8988T (cell line): ENCODE results near the gene RCOR3.
"Not testable (repeated sequence)": the region's sequence is repeated elsewhere in the genome, so short reads cannot be mapped to it uniquely, and the experiment has no call there.

Experiments used
- DNase-seq: peaks from one replicate; pipeline ENCODE4 v3.0.0; 2011

RCOR3 gene

GRCh38 chr1:211260141-211261107 is 1.3 kb downstream of the RCOR3 start:
- DNase-seq = peak; percentile 65

GRCh38 chr1:211261229-211261628 is 2.1 kb downstream of the RCOR3 start:
- DNase-seq = no peak

DNA sequence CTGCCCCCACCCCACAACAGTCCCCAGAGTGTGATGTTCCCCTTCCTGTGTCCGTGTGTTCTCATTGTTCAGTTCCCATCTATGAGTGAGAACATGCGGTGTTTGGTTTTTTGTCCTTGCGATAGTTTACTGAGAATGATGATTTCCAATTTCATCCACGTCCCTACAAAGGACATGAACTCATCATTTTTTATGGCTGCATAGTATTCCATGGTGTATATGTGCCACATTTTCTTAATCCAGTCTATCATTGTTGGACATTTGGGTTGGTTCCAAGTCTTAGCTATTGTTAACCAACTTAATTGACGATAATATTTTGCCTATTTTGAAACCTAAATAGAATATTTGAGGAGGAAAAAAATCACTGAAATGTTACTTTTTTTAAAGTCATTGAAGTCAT is 3.9 kb downstream of the RCOR3 start:
- DNase-seq = not testable (repeated sequence)

- DNase-seq = no peak
Measured at GRCh38 chr1:211267204-211267857, 8.2 kb downstream of the RCOR3 start.

DNA sequence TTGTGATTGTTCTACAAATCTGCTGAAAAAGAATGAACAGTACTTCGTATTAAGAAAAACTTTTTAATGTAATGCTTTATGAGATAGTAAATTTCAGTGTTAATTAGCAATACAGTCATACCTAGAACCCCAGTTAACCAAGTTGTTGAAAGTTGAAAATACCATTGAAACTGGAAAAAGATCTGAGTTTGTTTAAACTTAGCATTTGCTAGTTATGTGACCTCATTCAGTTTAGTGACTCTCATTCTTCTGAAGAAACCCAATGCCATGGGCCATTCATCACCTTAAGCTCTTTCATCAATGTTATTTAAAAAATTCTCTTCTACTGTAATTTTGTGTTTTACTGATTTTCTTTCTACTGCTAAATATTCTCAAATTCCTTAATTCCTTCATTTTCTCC is 20.2 kb downstream of the RCOR3 start:
- DNase-seq = no peak

DNA sequence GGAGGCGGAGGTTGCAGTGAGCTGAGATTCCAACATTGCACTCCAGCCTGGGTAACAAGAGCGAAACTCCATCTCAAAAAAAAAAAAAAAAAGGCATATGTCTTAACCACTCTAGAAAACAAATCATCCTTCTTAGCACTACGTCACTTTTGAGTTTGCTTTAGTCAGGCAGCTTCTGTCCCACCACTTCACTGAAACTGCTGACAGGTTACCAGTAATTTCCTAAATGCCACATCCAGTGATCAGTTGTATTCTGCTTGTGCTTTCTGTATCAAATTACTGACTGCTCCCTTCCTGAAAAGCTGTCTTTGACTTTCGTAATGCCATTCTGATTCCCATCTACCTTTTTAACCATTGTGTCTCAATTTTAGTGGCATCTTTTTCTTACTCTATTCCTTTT is 21.7 kb downstream of the RCOR3 start:
- DNase-seq = no peak

- DNase-seq = no peak
Measured at GRCh38 chr1:211281320-211282022, 22.3 kb downstream of the RCOR3 start.

DNA sequence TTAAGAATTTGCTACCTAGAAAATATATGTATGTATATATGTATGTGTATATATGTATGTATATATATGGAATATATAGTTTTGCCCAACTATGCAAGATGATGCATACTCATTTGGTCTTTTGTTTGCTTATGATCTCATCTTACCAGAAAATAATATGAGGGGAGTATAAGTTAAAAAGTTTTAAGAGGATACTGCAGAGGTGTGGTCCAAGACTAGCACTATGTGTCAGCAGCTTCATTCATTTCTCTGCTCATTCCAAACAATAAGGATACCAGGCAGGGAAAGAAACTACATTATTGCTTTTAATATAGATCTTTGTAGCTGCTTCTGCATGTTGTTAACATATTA is 22.8 kb downstream of the RCOR3 start:
- no peak for DNase-seq

DNA sequence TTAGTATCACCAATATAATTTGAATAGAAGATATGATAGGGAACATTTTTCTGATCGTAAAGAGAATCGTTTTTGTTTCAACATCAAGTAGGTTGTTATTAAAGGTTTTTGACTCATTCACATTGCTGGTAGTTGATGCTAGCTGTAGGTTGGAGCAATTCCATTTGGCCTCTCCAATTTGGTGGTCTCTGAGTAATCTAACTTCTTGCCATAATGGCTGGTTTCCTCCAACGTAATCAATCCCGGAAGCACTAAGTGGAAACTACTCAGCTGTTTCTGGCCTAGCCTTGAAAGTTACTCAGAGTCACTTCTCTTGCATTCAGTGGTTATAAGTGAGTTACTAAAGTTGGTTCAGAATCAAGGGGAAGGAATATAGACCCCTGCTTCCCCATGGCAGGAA is 26.0 kb downstream of the RCOR3 start:
- no peak for DNase-seq

GRCh38 chr1:211287218-211287617 is 28.1 kb downstream of the RCOR3 start:
- DNase-seq = no peak

GRCh38 chr1:211292411-211292810 is 33.2 kb downstream of the RCOR3 start:
- no peak for DNase-seq

GRCh38 chr1:211296396-211296795 is 37.2 kb downstream of the RCOR3 start:
- DNase-seq = no peak

GRCh38 chr1:211305044-211305443 is 45.9 kb downstream of the RCOR3 start:
- DNase-seq = no peak

GRCh38 chr1:211309617-211310016 is 50.5 kb downstream of the RCOR3 start:
- DNase-seq = no peak

DNA sequence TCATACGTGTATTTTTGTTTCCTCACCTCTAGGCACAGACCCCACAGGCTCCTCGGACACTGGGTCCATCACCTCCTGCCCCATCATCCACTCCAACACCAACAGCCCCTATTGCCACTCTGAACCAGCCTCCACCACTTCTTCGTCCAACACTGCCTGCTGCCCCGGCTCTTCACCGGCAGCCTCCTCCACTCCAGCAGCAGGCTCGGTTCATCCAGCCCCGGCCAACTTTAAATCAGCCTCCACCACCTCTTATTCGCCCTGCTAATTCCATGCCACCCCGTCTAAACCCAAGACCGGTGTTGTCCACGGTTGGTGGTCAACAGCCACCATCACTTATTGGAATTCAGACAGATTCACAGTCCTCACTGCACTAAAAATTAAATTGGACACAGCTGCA is 54.2 kb downstream of the RCOR3 start:
- DNase-seq = no peak

DNA sequence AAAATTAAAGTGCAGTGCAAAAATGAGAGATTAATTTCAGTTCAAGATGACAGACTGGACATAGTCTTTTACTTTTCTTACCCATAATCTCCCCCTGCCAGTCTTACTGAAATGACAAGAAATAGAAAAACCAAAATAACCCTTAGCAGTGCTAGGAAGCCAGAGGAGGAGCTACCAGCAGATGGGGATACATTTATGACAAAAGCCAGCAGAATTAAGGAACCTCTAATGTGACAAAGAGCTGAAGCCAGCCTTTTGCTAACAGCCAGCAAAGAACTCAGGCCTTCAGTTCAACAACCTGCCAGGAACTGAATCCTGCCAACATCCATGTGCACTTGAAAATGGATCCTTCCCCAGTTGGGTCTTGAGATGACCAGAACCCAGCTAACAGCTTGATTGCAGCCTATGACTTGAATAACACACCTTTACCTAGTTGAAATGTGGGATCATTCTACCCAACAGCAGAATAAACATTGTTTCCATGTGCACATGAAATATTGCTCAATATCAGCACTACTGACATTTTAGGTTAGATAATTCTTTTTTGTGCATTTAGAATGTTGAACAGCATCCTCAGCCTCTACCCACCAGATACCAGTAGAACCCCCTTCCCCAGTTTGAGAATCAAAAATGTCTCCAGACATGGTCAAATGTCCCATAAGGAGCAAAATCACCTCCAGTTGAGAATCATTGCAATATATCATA is 59.6 kb downstream of the RCOR3 start:
- DNase-seq = no peak

DNA sequence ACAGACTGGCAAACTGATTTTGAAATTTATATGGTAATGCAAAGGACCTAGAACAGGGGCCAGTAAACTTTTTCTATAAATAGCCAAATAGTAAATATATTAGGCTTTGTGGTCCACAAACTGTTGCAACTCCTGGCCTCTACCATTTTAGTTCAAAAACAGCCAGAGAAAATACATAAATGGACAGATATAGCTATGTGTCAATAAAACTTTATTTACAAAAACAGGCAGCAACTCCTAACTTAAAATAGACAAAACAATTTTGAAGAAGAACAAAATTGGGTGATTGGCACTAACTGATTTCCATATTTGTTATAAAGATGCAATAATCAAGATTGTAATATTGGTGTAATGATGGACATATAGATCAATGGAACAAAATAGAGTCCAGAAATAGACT is 60.7 kb downstream of the RCOR3 start:
- DNase-seq = no peak

DNA sequence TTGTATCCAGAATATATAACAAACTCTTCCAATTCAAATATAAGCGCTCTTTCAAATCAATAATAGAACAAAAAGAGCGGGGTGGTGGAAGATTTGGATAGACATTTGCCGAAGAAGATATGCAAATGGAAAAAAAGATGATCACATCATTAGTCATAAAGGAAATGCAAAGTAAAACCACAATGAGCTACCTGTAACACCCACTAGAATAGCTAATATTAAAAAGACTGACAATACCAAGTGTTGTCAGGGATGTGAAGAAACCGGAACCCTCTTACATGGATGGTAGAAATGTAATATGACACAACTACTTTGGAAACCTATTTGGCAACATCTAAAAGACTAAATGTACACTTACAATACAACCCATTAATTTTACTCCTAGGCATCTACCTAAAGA is 61.8 kb downstream of the RCOR3 start:
- DNase-seq = no peak

DNA sequence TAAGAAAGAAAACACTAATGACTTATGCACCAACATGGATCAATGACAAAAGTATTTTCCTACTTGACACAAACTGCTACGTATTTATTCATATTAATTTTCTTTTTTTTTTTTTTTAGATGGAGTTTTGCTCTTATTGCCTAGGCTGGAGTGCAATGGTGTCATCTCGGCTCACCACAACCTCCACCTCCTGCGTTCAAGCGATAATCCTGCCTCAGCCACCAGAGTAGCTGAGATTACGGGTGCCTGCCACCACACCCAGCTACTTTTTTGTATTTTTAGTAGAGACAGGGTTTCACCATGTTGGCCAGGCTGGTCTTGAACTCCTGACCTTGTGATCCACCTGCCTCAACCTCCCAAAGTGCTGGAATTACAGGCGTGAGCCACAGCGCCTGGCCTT is 62.5 kb downstream of the RCOR3 start:
- DNase-seq = not testable (repeated sequence)

DNA sequence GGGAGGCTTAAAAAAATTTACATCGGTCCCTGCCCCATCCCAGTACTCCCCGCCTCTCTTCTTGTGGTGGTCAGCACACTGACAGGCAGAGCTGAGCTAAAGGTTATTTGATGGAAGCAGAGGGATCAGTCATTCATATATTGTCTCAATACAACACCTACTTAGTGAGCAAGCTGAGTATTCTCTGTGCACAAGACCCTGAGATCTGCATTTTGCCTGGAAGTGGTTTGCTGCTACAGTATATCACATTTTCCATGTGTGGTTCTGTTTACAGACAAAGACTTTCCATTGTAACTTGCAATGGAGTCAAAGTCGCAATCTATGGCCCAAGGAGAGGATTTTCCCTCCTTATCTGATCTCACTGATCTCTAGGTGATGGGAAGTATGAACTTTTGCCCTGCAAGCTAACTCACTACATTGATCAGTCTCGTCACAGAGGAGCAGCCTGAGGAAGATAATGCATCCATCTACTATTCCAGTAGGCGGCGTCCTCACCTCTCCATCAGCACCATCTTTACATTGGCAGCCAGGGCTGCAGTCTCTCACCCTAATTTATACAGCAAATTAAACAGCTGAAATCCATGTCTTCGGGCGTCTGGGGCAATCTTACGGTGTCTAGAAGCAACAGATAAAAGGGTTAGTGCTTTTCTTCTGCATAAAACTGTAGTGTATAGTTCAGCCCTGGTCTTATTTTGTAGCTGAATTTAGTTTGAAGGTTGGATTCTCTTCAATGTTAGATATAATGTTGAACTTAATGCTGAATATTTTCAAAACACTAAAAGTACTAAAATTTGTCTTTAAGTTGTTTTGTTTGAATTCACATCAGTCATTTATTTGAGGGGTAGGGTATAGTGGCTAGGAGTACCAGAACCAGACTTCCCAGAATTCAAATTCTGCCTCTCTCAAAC is 64.2 kb downstream of the RCOR3 start:
- DNase-seq = peak; percentile 62

DNA sequence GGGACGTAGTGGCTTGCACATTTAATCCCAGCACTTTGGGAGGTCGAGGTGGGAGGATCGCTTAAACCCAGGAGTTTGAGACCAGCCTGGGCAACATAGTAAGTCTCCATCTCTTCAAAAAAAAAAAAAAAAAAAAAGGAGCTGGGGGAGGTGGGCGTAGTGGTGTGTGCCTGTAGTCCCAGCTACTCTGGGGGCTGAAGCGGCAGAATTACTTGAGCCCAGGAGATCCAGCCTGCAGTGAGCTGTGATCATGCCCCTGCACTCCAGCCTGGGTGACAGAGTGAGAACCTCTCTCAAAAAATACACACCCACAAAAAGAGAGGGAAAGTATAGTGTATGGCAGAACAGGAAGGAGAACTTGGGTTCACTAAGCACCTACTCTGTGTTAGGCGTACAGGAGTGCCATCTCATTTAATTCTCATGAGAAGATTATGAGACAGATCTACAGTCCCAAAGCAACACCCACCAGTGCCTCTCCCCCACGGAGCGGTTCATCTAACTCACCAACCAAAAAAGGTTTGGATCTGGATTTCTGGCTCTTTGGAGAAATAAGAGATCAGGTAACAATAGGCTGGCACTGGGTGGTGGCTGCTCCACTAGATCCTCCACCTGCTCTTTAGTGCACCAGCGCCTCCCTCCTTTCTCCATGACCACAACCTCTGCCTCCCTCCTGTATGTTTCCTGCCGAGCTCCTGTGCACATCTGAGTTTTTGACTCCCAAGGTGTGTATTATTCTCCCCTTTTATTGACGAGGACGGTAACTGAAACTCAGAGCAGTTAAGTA is 66.0 kb downstream of the RCOR3 start:
- no peak for DNase-seq
